ENCODE results near the gene PDLIM5.

GRCh38 chr4:94517492-94517891, 65.8 kb downstream of the PDLIM5 start:
- TF ChIP-seq, protein P1, sequence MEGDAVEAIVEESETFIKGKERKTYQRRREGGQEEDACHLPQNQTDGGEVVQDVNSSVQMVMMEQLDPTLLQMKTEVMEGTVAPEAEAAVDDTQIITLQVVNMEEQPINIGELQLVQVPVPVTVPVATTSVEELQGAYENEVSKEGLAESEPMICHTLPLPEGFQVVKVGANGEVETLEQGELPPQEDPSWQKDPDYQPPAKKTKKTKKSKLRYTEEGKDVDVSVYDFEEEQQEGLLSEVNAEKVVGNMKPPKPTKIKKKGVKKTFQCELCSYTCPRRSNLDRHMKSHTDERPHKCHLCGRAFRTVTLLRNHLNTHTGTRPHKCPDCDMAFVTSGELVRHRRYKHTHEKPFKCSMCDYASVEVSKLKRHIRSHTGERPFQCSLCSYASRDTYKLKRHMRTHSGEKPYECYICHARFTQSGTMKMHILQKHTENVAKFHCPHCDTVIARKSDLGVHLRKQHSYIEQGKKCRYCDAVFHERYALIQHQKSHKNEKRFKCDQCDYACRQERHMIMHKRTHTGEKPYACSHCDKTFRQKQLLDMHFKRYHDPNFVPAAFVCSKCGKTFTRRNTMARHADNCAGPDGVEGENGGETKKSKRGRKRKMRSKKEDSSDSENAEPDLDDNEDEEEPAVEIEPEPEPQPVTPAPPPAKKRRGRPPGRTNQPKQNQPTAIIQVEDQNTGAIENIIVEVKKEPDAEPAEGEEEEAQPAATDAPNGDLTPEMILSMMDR (IDR thresholded peaks at IDR 0.05; ENCODE audit: low read depth, low read length, poor library complexity, severe bottlenecking) = no peak
- no peak for TF ChIP-seq EZH2phosphoT487 (IDR thresholded peaks at IDR 0.05; ENCODE audit: borderline replicate concordance, low read length)
